Panc1 (cell line): Measurements from ENCODE around the gene ADAMTS6. TPM values are rescaled to one million over a fixed set of nuclear protein-coding genes. Genes with fewer than 3 reads are reported as not detected.

ENCODE experiments used
- ATAC-seq: fragments of 200-7000 bp; cut with Tn5 transposase; 2 replicates; pipeline ENCODE4 v1.9.1; 2020; ENCODE audit warnings: mild to moderate bottlenecking, moderate library complexity
- BruUV-seq: library from RNA; stranded (reverse); fragments of 400-500 nt; replicated peaks from 2 replicates; lab custom pipeline; 2021; lab: Mats Ljungman, UMichigan
- CTCF ChIA-PET: fragments of 300-600 bp; sonication (Branson Sonifier 250); formaldehyde crosslinking; loops from one replicate; lab custom pipeline; 2022; ENCODE audit warnings: antibody characterized with exemption; lab: Charles Lee
- POLR2A ChIA-PET: fragments of 300-600 bp; sonication (Branson Sonifier 250); formaldehyde crosslinking; loops from one replicate; lab custom pipeline; 2022; ENCODE audit warnings: antibody characterized with exemption; lab: Charles Lee
- DNase-seq: peaks from one replicate; pipeline ENCODE4 v3.0.0-alpha.2; 2010; ENCODE audit warnings: low read depth, low spot score
- H3K27ac ChIP-seq: 2 replicates; pipeline ENCODE4 v1.5.1; 2011; ENCODE audit warnings: mild to moderate bottlenecking, low read length, inconsistent platforms
- H3K27me3 ChIP-seq: fragments of 200-500 bp; sonication (Bioruptor generic); 2 replicates; pipeline ENCODE4 v1.6.0; 2014; ENCODE audit warnings: low read length, inconsistent platforms; ENCODE audit not compliant: control insufficient read depth, insufficient read depth
- H3K36me3 ChIP-seq: fragments of 200-500 bp; sonication (Bioruptor generic); 2 replicates; pipeline ENCODE4 v1.5.1; 2014; ENCODE audit warnings: inconsistent platforms, mild to moderate bottlenecking, low read length, moderate library complexity; ENCODE audit not compliant: control insufficient read depth, insufficient read depth
- H3K4me1 ChIP-seq: 2 replicates; pipeline ENCODE4 v1.5.1; 2011; ENCODE audit warnings: inconsistent platforms, mild to moderate bottlenecking, low read length, moderate library complexity; ENCODE audit not compliant: control insufficient read depth, insufficient read depth
- H3K4me3 ChIP-seq, 2 experiments: 2 replicates each; pipeline ENCODE4 v1.5.1; 2011 to 2012; ENCODE audit warnings: low read depth in 2 of 2, low read length in 2 of 2, mild to moderate bottlenecking in 2 of 2, inconsistent platforms in 1 of 2, moderate library complexity in 1 of 2
- H3K9me3 ChIP-seq: fragments of 200-500 bp; sonication (Bioruptor generic); 2 replicates; pipeline ENCODE4 v1.5.1; 2014; ENCODE audit warnings: low read depth, mild to moderate bottlenecking, inconsistent platforms, low read length, moderate library complexity; ENCODE audit not compliant: control insufficient read depth, insufficient read depth
- POLR2AphosphoS5 ChIP-seq: IDR thresholded peaks from 2 replicates; pipeline ENCODE4 v1.6.1; 2012; ENCODE audit warnings: mild to moderate bottlenecking, low read depth, low read length, moderate library complexity
- REST ChIP-seq, 2 experiments: IDR thresholded peaks; 2 replicates each; pipeline ENCODE4 v1.6.1; 2011 to 2012; ENCODE audit warnings: low read depth in 2 of 2, control low read depth in 1 of 2, low read length in 1 of 2, mild to moderate bottlenecking in 1 of 2, moderate library complexity in 1 of 2; ENCODE audit not compliant: insufficient read depth in 1 of 2
- SIN3A ChIP-seq: IDR thresholded peaks from 2 replicates; pipeline ENCODE4 v1.6.1; 2012; ENCODE audit warnings: low read depth, mild to moderate bottlenecking, low read length, moderate library complexity, borderline replicate concordance; ENCODE audit not compliant: insufficient read depth
- TCF7L2 ChIP-seq: IDR thresholded peaks from 2 replicates; pipeline ENCODE4 v1.6.1; 2011; ENCODE audit warnings: mild to moderate bottlenecking, low read depth, low read length, inconsistent platforms
- in situ Hi-C: cut with HindIII; loops from 2 replicates; pipeline ENCODE4 v1.10.0; 2016; ENCODE audit warnings: low sequenced_read_pairs, low pct_unique_long_range_greater_than_20kb
- intact Hi-C: fragments of 100-400 bp; cut with micrococcal nuclease; formaldehyde crosslinking; loops from one replicate; pipeline ENCODE4 v1.10.0; 2022; ENCODE audit not compliant: unreplicated experiment
- total RNA-seq: library from RNA; stranded (reverse); gene quantifications from one replicate; pipeline ENCODE4 v1.2.1, GENCODE V29; 2021; ENCODE audit not compliant: unreplicated experiment
- TF ChIP-seq, protein P1 (sequence below): fragments of 450-650 bp; IDR thresholded peaks from 2 replicates; pipeline ENCODE4 v1.5.1; 2017; ENCODE audit warnings: mild to moderate bottlenecking

ADAMTS6 gene
- total RNA-seq, 1 experiment from 2014 or later = 0.64 TPM

DNA sequence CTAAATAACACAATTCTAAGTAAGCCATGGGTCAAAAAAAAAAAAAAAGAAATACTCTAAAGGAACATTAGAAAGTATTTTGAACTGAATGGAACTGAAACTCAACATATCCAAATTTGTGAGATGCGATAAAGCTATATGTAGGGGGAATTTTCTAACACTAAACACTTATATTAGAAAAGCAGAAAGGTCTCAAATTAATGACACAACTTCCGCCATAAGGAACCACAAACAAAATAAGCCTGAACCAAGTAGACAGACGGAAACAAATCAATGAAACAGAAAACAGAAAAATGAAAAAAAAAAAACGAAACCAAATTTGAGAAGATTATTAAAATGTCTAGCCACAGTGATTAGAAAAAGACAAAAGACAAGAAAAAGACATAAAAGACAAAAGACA lies 39.9 kb downstream of the ADAMTS6 start:
- no peaks in the 10 kb centered on the region for H3K4me1 ChIP-seq
- no peak for ATAC-seq
- H3K27me3 ChIP-seq = no peaks in the 10 kb centered on the region
- POLR2A ChIA-PET = no interaction called here
- no peak overlapping the region for H3K4me3 ChIP-seq
- CTCF ChIA-PET = no interaction called here
- DNase-seq = no peak
- no peak overlapping the region for H3K27ac ChIP-seq
- H3K36me3 ChIP-seq = no peaks in the 10 kb centered on the region
- TF ChIP-seq TCF7L2 (no peak), POLR2AphosphoS5 (no peak), SIN3A (no peak), REST (IDR thresholded peaks at IDR 0.05; ENCODE audit: insufficient read depth in 1 of 2, low read depth in 2 of 2, low read length in 1 of 2) (no peak)
- TF ChIP-seq, protein P1, sequence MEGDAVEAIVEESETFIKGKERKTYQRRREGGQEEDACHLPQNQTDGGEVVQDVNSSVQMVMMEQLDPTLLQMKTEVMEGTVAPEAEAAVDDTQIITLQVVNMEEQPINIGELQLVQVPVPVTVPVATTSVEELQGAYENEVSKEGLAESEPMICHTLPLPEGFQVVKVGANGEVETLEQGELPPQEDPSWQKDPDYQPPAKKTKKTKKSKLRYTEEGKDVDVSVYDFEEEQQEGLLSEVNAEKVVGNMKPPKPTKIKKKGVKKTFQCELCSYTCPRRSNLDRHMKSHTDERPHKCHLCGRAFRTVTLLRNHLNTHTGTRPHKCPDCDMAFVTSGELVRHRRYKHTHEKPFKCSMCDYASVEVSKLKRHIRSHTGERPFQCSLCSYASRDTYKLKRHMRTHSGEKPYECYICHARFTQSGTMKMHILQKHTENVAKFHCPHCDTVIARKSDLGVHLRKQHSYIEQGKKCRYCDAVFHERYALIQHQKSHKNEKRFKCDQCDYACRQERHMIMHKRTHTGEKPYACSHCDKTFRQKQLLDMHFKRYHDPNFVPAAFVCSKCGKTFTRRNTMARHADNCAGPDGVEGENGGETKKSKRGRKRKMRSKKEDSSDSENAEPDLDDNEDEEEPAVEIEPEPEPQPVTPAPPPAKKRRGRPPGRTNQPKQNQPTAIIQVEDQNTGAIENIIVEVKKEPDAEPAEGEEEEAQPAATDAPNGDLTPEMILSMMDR = no peak
- intact Hi-C loops = no loop called here
- in situ Hi-C loops = no loop called here
- BruUV-seq = no TSS peak
- no peaks in the 10 kb centered on the region for H3K9me3 ChIP-seq

DNA sequence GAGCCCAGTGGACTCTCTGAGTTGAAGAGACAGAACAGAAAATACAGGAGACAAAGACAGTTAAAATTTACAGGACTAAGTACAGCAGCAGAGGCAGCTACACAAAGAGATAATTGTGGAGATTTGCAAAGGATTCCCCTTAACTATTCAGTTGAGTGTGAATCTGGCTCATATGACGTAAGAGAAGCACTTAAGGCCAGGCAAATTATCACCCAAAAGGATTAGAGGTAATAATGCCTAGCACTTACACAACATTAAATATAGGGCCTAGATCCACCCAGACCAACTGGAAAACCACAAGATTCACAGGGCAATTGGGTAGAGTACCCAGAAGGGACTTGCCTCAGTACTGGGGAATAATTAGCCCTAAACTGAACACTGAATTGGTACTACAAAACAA lies 41.3 kb downstream of the ADAMTS6 start:
- no peaks in the 10 kb centered on the region for H3K36me3 ChIP-seq
- no peaks in the 10 kb centered on the region for H3K27me3 ChIP-seq
- no TSS peak for BruUV-seq
- H3K4me1 ChIP-seq = no peaks in the 10 kb centered on the region
- no peak overlapping the region for H3K27ac ChIP-seq
- no peak overlapping the region for H3K4me3 ChIP-seq
- ATAC-seq = no peak
- intact Hi-C loops (no loop called here), in situ Hi-C loops (no loop called here)
- ChIA-PET POLR2A (no interaction called here), CTCF (no interaction called here)
- H3K9me3 ChIP-seq = no peaks in the 10 kb centered on the region
- TF ChIP-seq TCF7L2 = no peak
- no peak for TF ChIP-seq SIN3A
- TF ChIP-seq, protein P1 = no peak
- no peak for TF ChIP-seq POLR2AphosphoS5
- no peak for TF ChIP-seq REST (IDR thresholded peaks at IDR 0.05; ENCODE audit: insufficient read depth in 1 of 2, low read depth in 2 of 2, low read length in 1 of 2)
- DNase-seq = no peak
